Suprapubic skin (tissue), 4 donors: ENCODE results near the gene SDHB.

Experiments
- CTCF ChIP-seq, 2 donors: fragments of 200-600 bp in 1 of 2; fragments of 450-650 bp in 1 of 2; sonication (generic) in 1 of 2; IDR thresholded peaks; one replicate each; pipeline ENCODE4 v1.5.1; 2016 to 2019; ENCODE audit warnings: antibody characterized with exemption in 2 of 2, mild to moderate bottlenecking in 1 of 2, moderate library complexity in 1 of 2
- POLR2A ChIP-seq, 2 donors: fragments of 450-650 bp; IDR thresholded peaks; one replicate each; pipeline ENCODE4 v1.6.1; 2017; ENCODE audit warnings: antibody characterized with exemption in 2 of 2, mild to moderate bottlenecking in 2 of 2, moderate library complexity in 2 of 2
- POLR2AphosphoS5 ChIP-seq, 3 donors: sonication (generic); formaldehyde crosslinking; IDR thresholded peaks; one replicate each; pipeline ENCODE4 v1.6.1; 2017; ENCODE audit warnings: antibody characterized with exemption in 3 of 3

GRCh38 chr1:17007121-17007520 is 46.7 kb downstream of the SDHB start:
- TF ChIP-seq POLR2A (IDR thresholded peaks at IDR 0.05) (no peak), CTCF (IDR thresholded peaks at IDR 0.05) (no peak), POLR2AphosphoS5 (IDR thresholded peaks at IDR 0.05) (no peak)
